Prostate gland (tissue), 2 donors: Measurements from ENCODE around the gene RAD51B. TPM values are rescaled to one million over a fixed set of nuclear protein-coding genes. Genes with fewer than 3 reads are reported as not detected.

Experiments
- DNase-seq: peaks from one replicate; pipeline ENCODE4 v3.0.0-alpha.2; 2019; ENCODE audit warnings: low spot score
- H3K27ac ChIP-seq, 2 donors: fragments of 200-600 bp; sonication (generic); 2 replicates each; pipeline ENCODE4 v1.5.1; 2017 to 2019
- H3K27me3 ChIP-seq: fragments of 200-600 bp; sonication (generic); replicated peaks from 2 replicates; pipeline ENCODE4 v1.5.1; 2019; ENCODE audit not compliant: insufficient read depth
- H3K36me3 ChIP-seq, 2 donors: fragments of 200-600 bp; sonication (generic); 1 replicate in 1 of 2; 2 replicates in 1 of 2; pipeline versions ENCODE4 v1.5.1 to v1.8.1; 2017 to 2019
- H3K4me1 ChIP-seq: fragments of 200-600 bp; sonication (generic); replicated peaks from 2 replicates; pipeline ENCODE4 v1.5.1; 2019
- H3K4me3 ChIP-seq, 2 donors: fragments of 200-600 bp; sonication (generic); 2 replicates each; pipeline ENCODE4 v1.5.1; 2017 to 2019
- H3K9me3 ChIP-seq: fragments of 200-600 bp; sonication (generic); 2 replicates; pipeline ENCODE4 v1.5.1; 2017
- CTCF ChIP-seq, 4 experiments: fragments of 200-600 bp in 2 of 4; fragments of 450-650 bp in 2 of 4; sonication (generic) in 2 of 4; IDR thresholded peaks; 1 replicate in 3 of 4; 2 replicates in 1 of 4; pipeline ENCODE4 v1.5.1; 2016 to 2019; ENCODE audit warnings: antibody characterized with exemption in 4 of 4, mild to moderate bottlenecking in 2 of 4, moderate library complexity in 2 of 4
- POLR2A ChIP-seq: fragments of 450-650 bp; IDR thresholded peaks from one replicate; pipeline ENCODE4 v1.6.1; 2016; ENCODE audit warnings: antibody characterized with exemption, mild to moderate bottlenecking
- POLR2AphosphoS5 ChIP-seq: sonication (generic); formaldehyde crosslinking; IDR thresholded peaks from one replicate; pipeline ENCODE4 v1.6.1; 2017; ENCODE audit warnings: antibody characterized with exemption
- WGBS: methylation state at CpG from one replicate; pipeline ENCODE4 v1.1.5; 2018; 5-methylcytosine and 5-hydroxymethylcytosine counted together
- intact Hi-C: fragments of 100-400 bp; cut with DNase I; formaldehyde crosslinking; loops from one replicate; pipeline ENCODE4 v1.14.2; 2022
- total RNA-seq, 2 donors: library from RNA; depleted of rRNA; stranded (reverse); fragments of >200 nt; gene quantifications; one replicate each; pipeline ENCODE4 v1.1.0, GENCODE V29; 2016

The RAD51B gene
- total RNA-seq, 2 donors from 2014 or later = 14.9 to 35.8 TPM

GRCh38 chr14:68637106-68638021 is 817.8 kb downstream of the RAD51B start:
- Histone ChIP-seq H3K36me3 (no peaks in the 10 kb centered on the region), H3K27ac (peak overlapping the region; percentile 41 to 50), H3K4me1 (peaks cover 5% of the 10 kb centered on the region), H3K4me3 (no peak overlapping the region), H3K9me3 (no peaks in the 10 kb centered on the region), H3K27me3 (no peaks in the 10 kb centered on the region)
- 67% methylated on average over 13 of the region's 13 CpGs for WGBS
- intact Hi-C loops = no loop called here
- no peak for DNase-seq
- TF ChIP-seq POLR2A (no peak), CTCF (IDR thresholded peaks at IDR 0.05) (no peak), POLR2AphosphoS5 (no peak)

GRCh38 chr14:68638141-68638999 is 818.8 kb downstream of the RAD51B start:
- no peak for DNase-seq
- Histone ChIP-seq H3K4me1 (peaks cover 5% of the 10 kb centered on the region), H3K27me3 (no peaks in the 10 kb centered on the region), H3K4me3 (no peak overlapping the region), H3K27ac (peak overlapping the region; percentile 41 to 50), H3K9me3 (no peaks in the 10 kb centered on the region), H3K36me3 (no peaks in the 10 kb centered on the region)
- intact Hi-C loops = no loop called here
- TF ChIP-seq POLR2A (no peak), CTCF (IDR thresholded peaks at IDR 0.05) (no peak)
- 68% methylated on average over 12 of the region's 12 CpGs for WGBS

GRCh38 chr14:68639000-68639757 is 819.6 kb downstream of the RAD51B start:
- H3K9me3 ChIP-seq = no peaks in the 10 kb centered on the region
- intact Hi-C loops = no loop called here
- no peak for TF ChIP-seq CTCF (IDR thresholded peaks at IDR 0.05)
- no peak for TF ChIP-seq POLR2AphosphoS5
- no peak for TF ChIP-seq POLR2A
- no peaks in the 10 kb centered on the region for H3K36me3 ChIP-seq
- H3K4me1 ChIP-seq = peaks cover 5% of the 10 kb centered on the region
- H3K27me3 ChIP-seq = no peaks in the 10 kb centered on the region
- H3K4me3 ChIP-seq = no peak overlapping the region
- 57% methylated on average over 6 of the region's 6 CpGs for WGBS
- peak overlapping the region; percentile 41 to 50 for H3K27ac ChIP-seq
- DNase-seq = no peak

GRCh38 chr14:68639758-68640574 is 820.4 kb downstream of the RAD51B start:
- WGBS = 87% methylated on average over 10 of the region's 10 CpGs
- Histone ChIP-seq H3K9me3 (no peaks in the 10 kb centered on the region), H3K4me1 (peaks cover 5% of the 10 kb centered on the region), H3K27ac (peak overlapping the region; percentile 41 to 50), H3K27me3 (no peaks in the 10 kb centered on the region), H3K36me3 (no peaks in the 10 kb centered on the region), H3K4me3 (no peak overlapping the region)
- TF ChIP-seq CTCF (IDR thresholded peaks at IDR 0.05) (no peak), POLR2A (no peak), POLR2AphosphoS5 (no peak)
- DNase-seq = no peak
- intact Hi-C loops = no loop called here
